Hindlimb muscle (tissue), 1 donor: Measurements from ENCODE around the gene CEP57. TPM values are rescaled to one million over a fixed set of nuclear protein-coding genes. Genes with fewer than 3 reads are reported as not detected.
"Not testable (repeated sequence)": the region's sequence is repeated elsewhere in the genome, so short reads cannot be mapped to it uniquely, and the experiment has no call there.

Experiments
- DNase-seq: peaks from one replicate; pipeline ENCODE4 v3.0.0-alpha.2; 2013
- polyA plus RNA-seq: library from polyadenylated mRNA; unstranded; fragments of 120-200 nt; gene quantifications from one replicate; pipeline ENCODE4 v1.2.1, GENCODE V29; 2013; ENCODE audit not compliant: insufficient read length

Gene CEP57
- polyA plus RNA-seq, 1 donor, result 50.0 TPM

DNA sequence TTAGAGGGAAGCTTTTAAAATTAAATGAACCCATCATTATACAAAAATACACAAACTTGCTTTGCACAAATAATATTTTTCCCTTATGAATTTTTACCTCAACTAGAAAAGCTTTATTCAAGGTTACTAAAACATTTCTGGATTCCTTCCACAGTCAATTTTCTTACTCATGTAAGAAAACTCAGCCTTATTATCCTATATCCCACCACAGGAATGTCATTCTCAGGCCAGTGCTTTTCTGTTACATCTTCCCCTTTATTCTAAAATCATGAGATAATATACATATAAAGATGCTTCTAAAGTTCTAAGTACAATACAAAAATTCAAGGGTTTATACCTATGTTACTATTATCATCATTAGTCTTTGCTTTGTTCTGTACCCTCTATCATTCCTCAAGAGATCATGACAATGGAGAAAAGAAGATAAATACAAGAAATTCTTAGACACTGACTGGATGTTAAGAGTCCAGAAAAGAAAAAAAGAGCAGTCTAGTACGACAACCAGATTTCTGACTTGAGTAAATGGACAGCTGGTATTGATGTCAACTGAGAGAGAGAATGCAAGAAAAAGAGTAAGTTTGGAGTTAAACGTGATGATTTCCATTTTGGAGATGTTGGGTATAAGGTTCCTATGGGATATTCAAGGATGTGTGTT lies 73.3 kb downstream of the CEP57 start:
- DNase-seq, result no peak

DNA sequence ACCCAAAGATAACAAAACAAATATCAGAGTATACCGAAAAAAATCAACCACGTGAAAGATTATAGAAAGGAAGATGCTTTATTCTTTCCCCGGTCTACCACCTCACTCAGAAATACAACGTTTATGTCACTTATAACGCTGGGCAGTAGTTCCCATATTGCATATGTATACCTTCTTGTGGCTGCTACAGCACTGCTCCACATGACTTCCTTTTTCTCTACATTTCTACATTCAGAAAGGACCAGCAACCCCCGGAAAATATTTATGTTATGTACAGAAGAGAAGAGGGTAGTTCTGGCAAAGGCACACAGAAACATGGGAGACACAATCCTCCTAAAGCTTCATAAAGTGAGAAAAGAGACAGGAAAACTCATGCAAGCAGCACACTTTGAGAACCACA lies 76.8 kb downstream of the CEP57 start:
- DNase-seq, result no peak

DNA sequence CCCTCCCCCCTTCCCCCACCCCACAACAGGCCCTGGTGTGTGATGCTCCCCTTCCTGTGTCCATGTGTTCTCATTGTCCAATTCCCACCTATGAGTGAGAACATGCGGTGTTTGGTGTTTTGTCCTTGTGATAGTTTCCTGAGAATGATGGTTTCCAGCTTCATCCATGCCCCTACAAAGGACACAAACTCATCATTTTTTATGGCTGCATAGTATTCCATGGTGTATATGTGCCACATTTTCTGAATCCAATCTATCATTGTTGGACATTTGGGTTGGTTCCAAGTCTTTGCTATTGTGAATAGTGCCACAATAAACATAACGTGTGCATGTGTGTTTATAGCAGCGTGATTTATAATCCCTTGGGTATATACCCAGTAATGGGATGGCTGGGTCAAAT lies 80.6 kb downstream of the CEP57 start:
- DNase-seq, result not testable (repeated sequence)

DNA sequence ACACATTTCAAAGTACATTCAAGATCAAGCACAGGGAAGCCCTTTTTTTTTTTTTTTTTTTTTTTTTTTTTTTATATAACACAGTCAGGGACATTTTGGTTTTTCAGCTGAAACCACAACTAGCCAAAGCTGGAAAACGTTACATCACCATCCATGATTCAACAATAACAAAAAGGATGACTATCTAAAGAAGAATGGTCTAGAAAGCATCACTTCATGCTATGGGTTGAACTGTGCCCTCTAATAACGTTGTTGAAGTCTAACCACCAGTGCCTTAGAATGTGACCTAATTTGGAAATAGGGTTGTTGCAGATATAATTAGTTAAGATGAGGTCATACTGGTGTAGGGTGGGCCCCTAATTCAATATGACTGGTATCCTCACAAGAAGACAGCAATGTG lies 87.0 kb downstream of the CEP57 start:
- DNase-seq, result no peak

Other genes starting within 250 kb of the CEP57 start
- gene FAM76B, start 716 bp upstream of the CEP57 start, polyA plus RNA-seq, result 23.3 TPM
- 23.6 TPM for gene MTMR2, start 133.6 kb downstream of the CEP57 start, polyA plus RNA-seq